ENCODE data around the gene HBG1. TPM values are rescaled to one million over a fixed set of nuclear protein-coding genes. Genes with fewer than 3 reads are reported as not detected.

Gene HBG1
- total RNA-seq, 1 experiment from 2014 or later, result not detected

- Histone ChIP-seq H4K20me1 (ENCODE audit: control insufficient read depth, insufficient read depth, insufficient read length) (no peaks in the 10 kb centered on the region), H4K8ac (replicated peaks; ENCODE audit: insufficient read length, low read depth, low read length) (no peak overlapping the region), H3K9ac (ENCODE audit: extremely low read depth, insufficient read length, low read length) (no peak overlapping the region), H3K56ac (ENCODE audit: insufficient read length, low read depth, low read length) (no peak overlapping the region), H3K14ac (ENCODE audit: insufficient read depth, low read length) (no peak overlapping the region), H3K79me2 (ENCODE audit: insufficient read depth, low read length) (no peaks in the 10 kb centered on the region), H4K91ac (ENCODE audit: insufficient read length, low read depth, low read length) (no peak overlapping the region), H3K27ac (ENCODE audit: insufficient read length, low read depth, low read length) (no peak overlapping the region), H3T11ph (ENCODE audit: low read length) (no peak overlapping the region), H2BK12ac (ENCODE audit: insufficient read length, low read depth, low read length) (no peak overlapping the region), H3K79me1 (ENCODE audit: insufficient read depth, low read depth, low read length, poor library complexity, severe bottlenecking) (no peaks in the 10 kb centered on the region), H2AK5ac (ENCODE audit: insufficient read length, low read length) (no peak overlapping the region), H3K4ac (ENCODE audit: low read depth, low read length) (no peak overlapping the region), H3K27me3 (ENCODE audit: insufficient read depth, low read length) (no peaks in the 10 kb centered on the region), H3K18ac (ENCODE audit: insufficient read length, low read depth, low read length) (no peak overlapping the region), H2BK20ac (ENCODE audit: low read depth, low read length, poor library complexity, severe bottlenecking) (no peak overlapping the region), H2AFZ (ENCODE audit: low read length) (no peak overlapping the region), H3K4me2 (ENCODE audit: insufficient read depth, insufficient read length, low read length) (no peak overlapping the region), H3K23me2 (ENCODE audit: insufficient read length, low read depth, low read length, poor library complexity, severe bottlenecking) (no peaks in the 10 kb centered on the region), H2BK5ac (ENCODE audit: insufficient read length, low read length) (no peak overlapping the region), H4K5ac (ENCODE audit: insufficient read length, low read depth, low read length) (no peak overlapping the region), H2BK15ac (ENCODE audit: low read depth, low read length) (no peak overlapping the region), H3K23ac (ENCODE audit: insufficient read length, low read depth, low read length) (no peak overlapping the region), H3K9me3 (ENCODE audit: control insufficient read depth, low read depth, low read length) (no peaks in the 10 kb centered on the region), H3K4me1 (ENCODE audit: insufficient read depth, low read length) (no peaks in the 10 kb centered on the region), H2BK120ac (ENCODE audit: low read depth, low read length, poor library complexity, severe bottlenecking) (no peak overlapping the region)
- no peak for DNase-seq
- Mint-ChIP-seq H3K9me3 (no peaks in the 10 kb centered on the region), H3K27ac (no peak overlapping the region), H3K27me3 (ENCODE audit: low read depth) (peaks cover 2% of the 10 kb centered on the region), H3K4me1 (no peaks in the 10 kb centered on the region), H3K4me3 (no peak overlapping the region), H3K36me3 (ENCODE audit: insufficient read depth in 1 of 3, low read depth in 3 of 3) (no peaks in the 10 kb centered on the region)
- no CpG with 5 or more reads among the region's 2 CpGs for WGBS (ENCODE audit: extremely low coverage, insufficient read length, low lambda C conversion rate)
- no peak for TF ChIP-seq CTCF (conservative IDR thresholded peaks at IDR 0.05)
Observed at GRCh38 chr11:5240458-5240857, 9.2 kb downstream of the HBG1 start.
